GM19395 (cell line): ENCODE results near the gene WNT2B.

Experiments
- ATAC-seq: cut with Tn5 transposase; IDR thresholded peaks from one replicate; pipeline ENCODE4 v1.9.1; 2021; ENCODE audit warnings: mild to moderate bottlenecking, moderate library complexity; ENCODE audit not compliant: unreplicated experiment

The WNT2B gene

DNA sequence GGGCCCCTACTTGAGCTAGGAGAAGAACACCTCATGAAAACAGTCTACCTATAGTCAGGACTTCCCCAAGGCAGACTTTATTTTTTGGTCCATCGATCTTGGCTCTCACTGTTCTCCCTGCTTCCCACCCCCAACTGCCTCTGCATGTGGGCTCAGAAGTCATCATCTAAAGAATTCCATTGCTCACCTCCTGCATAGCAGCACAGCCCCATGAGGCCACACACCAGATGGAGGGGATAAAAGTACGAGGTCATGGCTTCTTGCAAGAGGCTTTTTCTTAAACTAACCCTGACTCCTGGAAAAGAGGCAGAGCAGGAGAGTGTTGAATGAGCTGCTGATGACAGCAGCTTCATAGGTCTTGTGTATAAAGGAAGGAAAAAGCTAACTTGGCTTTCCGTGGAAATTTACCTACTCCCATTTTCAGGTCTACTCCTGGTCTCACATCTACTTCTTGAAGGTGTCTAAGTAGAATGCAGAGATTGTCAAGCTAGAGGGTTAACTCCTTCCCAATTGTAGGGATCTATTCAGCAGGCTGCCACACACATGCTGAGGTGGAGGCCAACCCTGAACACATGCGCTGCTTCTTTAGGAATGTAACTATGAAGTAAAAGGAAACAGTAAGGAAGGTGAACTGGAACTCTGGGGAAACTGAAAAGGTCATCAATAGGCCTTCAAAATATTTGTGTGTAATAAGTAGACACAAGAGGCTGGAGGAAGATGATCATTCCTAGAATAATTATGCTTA is 18.7 kb downstream of the WNT2B start:
- no peak for ATAC-seq

DNA sequence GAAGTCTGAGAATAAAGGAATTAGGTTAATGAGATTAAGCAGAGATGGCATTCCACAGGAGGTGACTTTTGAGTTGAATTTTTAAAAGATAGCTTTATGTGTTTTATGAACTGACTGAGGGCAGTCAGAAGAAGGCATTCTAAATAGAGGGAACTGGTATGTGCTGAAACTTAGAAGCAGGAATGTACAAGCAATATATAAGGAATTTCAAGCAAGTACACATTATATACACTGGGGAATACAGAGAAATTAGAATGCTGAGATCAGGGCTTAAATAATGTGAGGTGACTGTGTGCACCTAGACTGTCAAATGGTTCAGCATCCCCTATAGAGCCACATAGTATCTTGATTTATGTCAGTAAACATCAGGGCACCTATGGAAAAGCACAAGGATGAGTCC is 19.3 kb downstream of the WNT2B start:
- no peak for ATAC-seq

DNA sequence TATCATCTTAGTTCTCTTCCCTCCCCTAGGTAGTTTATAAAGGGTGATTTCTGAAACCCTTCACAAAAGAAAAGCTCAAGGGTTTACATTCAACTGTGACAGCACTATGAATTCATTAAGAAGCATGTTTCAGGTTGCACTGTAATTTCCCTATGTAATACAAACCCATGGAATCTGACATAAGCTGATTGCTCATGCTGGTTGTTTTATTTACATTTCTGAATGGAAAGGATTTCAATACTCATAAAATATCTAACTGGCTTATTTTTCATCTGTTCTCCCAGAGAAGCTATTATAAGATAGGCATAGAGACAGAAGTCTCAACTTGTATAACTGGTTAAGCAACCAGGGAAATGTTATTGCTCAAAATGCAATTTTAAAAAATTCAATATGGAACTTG is 20.5 kb downstream of the WNT2B start:
- no peak for ATAC-seq

DNA sequence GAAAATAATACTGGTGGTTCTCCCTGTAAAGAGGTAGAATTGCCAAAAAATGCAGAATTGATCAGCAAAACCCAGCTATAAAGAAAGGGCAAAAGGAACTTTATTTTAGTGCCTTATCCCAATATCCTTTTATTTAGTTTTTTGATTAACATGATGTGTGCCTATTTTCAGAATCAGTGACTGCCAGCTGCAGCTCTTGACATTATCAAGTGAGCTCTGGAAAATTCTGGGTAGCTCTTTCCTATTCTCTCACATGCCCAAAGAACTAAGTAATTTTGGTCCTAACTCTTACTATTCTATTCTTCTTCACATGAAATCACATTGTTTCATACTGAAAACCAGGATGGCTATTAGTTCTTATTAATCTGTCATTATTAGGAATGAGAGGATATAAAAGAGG is 22.1 kb downstream of the WNT2B start:
- ATAC-seq = no peak

DNA sequence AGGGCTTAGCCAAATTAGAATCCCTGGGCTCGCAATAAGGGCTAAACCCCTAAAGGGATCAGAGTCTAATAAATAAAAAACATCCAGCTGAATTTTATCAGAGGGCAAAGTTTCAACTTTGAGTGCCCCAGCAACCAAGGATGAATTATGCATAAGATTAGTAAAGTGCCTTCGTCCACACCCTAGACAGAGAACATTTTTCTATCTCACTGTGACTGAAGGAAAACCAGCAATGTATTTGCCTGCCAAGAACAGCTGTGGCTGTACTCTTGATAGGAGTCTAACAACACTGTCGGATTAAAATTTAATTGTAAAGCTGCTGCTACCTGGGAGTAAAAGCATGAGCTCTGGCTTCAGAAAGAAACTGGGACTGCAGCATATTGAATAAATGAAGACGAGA is 23.3 kb downstream of the WNT2B start:
- no peak for ATAC-seq

DNA sequence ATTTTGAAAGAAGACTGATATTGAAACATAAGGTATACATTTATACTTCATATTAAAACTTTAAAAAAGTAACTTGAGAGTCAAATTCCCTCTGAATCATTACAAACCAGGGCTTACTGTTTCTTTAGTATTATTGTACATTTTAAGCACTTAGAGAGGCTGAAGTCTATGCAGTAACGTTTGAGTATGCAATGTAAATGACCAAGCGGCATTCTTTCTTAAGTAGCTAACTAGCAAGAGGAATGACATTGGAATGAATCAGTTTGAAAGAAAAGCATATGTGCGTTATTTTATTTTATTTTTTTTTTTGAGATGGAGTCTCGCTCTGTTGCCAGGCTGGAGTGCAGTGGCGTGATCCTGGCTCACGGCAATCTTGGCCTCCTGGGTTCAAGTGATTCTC is 24.3 kb downstream of the WNT2B start:
- ATAC-seq = no peak

DNA sequence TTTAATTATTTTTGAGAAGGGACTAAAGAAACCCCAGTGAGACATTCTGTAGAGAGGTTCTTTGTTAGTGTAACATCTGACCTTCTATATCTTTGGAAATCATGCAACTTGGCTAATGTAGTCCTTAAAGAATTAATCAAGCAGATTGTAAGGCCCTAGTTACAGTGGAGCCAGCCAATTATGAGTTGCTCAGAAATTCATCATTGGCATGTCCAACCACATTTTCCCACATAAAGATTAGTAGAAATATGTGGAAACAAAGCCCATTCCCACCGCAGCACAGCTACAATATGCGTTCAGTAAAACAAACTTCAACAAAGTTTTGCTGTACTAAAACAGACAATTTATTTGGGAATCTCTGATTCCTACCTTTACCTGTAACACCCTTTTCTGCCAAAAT is 27.8 kb downstream of the WNT2B start:
- ATAC-seq = no peak

DNA sequence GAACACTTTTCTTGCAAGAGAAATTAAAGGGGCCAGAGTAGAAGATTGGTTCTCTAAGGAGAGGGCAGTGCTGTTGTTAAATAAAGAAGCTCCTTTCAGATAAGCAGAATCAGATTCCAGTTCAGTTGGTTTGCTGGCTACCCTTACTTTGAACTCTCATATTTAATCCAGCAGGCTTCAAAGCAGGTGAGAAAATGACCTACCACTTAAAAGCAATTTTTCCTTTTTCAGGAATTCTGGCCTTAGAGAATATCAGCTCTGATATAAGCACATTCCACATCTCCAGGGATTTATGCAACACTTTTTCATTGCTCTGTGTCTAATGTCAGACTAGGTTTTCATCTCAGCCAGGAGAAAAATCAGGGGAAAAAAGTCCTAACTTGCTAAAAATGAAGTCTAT is 28.7 kb downstream of the WNT2B start:
- ATAC-seq = no peak

DNA sequence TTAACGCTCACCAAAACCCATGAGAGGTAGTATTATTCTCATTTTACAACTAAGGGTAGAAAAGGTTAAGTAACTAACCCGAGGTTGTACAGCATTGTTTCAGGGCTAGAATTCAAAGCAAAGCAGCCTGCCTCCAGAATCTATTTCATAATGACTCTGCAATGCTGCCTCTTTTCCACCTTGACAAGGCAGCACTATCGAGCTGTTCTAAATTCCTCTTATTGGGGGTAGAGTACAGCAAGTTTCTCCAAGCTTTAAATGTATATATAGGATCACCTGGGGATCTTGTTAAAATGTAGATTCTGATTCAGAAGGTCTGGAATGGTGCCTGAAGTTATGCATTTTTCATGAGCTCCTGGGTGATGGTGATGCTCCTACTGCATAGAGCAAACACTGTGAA is 30.1 kb downstream of the WNT2B start:
- no peak for ATAC-seq

DNA sequence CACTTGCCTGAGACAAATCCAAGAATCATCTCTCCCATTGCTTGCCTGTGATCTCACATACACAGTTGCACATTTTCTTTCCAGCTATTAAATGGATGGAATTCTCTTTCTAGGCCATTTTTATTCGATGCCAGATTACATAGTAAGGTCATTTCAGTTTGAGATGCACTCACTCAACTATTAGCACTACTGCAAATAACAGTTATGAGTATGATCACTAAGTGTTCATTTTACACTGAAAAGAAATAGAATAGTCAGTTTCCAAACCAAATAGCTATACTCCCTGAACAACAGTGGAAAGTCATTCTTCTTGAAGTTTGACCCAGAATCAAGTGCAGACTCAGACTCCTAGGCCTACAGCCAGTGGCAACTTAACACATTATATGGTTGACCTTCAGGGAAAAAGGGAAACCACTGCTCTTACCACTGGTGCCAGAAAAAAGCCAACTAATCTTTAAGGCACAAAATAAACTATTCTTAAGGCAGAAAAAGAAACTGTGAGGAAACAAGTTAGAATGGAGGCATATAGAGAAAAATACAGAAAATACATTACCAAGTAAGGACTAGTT is 31.5 kb downstream of the WNT2B start:
- ATAC-seq = no peak

DNA sequence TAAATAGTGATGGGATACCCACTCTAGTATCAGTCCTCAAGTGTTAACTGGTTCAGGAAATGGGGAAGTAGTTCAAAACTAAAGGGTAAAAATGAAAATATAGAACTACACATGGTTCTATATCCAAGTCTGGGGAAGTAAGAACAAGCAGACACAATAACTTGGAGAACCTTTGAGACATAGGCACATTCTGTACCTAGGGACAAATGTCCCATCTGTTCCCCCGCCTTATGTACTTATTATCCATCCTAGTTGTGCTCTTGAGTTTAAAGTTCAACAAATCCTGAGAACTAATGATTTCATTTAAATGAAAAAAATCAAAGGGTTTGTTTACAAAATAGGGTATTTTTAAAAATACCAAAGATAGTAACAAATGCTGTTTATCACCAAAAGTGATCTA is 32.5 kb downstream of the WNT2B start:
- ATAC-seq = no peak

DNA sequence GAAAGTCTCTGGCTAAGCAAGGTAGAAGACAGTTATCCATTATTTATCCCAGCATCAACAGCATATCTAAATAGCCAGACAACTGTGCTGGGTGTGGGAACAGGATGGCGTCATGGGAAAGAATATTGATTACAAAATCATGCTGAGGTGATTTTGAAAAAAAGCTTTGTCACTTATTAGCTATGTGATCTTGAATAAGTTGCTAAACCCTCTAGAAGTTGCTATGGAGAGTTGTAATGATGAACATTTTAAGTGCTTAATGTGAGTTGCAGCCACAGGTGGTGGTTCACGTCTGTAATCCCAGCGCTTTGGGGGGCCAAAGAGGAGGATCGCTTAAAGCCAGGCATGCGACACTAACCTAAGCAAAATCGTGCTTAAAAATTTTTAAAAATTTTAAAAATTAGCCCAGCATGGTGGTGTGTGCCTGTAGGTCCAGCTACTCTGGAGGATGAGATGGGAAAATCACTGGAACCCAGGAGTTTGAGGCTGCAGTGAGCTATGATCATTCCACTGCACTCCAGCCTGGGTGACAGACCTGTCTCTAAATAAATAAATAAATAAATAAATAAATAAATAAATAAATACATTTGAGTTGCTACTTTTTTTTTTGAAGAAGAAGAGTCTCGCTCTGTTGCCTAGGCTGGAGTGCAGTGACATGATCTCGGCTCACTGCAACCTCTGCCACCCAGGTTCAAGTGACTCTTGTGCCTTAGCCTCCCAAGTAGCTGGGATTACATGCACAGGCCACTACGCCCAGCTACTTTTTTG is 33.6 kb downstream of the WNT2B start:
- no peak for ATAC-seq

DNA sequence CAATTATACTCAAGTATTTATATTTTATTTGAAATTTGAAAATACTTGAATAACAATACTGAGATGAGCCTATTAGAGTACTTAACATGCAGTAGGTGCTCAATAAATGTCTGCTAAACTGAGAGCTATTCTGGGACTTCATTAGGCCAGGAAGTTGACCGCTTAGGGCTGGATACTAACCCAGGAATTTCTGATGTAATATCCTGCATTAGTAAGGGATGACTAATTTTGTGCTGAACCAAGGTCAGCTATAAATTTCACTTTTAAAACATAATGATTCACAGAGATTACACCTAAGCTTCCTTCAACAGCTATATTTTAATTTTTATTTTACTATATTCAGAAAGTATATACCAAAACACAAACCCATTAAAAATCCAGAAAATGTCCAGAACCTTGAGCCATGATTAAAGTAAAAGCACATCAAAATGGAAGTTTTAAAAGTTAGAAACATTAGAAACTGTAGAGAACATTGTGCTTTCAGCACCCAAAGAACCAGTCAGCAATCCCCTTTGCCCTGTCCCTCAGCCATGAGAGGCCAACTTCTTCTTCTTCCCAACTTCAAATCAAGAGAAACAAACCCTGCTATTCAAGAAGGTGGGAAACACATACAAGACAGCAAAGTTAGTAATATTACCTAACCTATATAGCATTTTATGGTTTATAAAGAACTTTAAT is 35.4 kb downstream of the WNT2B start:
- no peak for ATAC-seq

DNA sequence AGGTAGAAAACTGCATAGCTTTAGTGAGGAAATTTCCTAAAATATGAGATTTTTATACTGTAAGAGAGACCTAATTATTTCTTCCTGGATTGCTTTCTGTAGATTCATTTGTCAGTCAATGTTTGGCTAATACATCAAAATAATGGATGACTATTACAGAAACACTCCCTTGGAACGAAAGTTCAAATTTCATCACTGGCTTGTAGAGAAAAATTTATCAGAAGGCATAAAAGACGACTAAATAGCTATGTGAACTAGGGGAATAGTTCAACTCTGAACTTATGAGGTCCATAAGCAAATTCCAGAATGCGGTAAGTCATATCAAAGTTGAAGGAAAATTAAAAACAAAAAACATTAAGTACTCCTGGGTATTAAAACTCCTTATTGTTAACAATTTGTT is 36.0 kb downstream of the WNT2B start:
- ATAC-seq = no peak

DNA sequence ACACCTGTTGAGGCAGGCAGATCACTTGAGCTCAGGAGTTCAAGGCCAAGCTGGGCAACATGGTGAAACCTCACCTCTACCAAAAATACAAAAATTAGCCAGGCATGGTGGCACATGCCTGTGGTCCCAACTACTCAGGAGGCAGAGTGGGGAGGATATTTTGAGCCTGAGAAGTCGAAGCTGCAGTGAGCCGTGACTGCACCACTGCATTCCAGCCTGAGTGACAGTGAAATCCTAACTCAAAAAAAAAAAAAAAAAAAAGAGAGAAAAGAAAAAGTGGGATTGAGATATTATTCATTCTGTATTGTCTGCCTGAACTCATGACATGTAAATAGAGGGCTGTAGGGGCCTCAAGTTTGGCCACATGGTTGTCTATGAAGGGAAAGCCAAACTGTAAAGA is 37.3 kb downstream of the WNT2B start:
- no peak for ATAC-seq

DNA sequence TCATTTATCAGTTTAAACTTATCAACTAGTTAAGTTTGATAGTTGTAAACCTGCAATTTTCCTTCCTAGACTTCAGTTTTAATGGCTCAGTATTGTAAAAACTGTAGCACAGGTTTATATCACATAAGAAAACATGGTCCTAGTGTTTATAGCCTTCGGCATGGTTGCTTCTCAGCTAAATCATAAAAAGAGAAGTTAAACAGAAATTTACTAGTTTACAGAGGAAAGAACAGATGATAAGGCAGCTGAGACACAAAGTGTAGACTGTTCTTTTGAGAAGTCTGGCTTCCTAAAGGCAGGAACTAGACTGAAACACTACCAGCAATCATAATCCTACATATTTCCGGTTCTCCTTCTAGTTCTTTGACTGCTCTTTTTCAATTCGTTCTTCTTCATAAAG is 39.8 kb downstream of the WNT2B start:
- ATAC-seq = no peak

DNA sequence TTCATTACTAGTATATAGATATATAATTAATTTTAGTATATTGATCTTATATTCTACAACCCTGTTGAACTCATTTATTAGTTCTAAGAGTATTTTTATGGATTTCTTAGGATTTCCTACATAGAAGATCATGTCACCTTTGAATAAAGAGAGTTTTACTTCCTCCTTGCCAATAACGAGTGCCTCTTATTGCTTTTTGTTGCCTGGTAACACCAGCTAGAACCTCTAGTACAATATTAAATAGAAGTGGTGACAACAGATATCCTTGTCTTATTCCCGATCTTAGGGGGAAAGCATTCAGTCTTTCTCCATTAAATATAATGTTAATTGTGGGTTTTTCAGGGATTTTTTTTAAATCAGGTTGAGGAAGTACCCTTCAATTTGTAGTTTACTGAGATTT is 40.8 kb downstream of the WNT2B start:
- no peak for ATAC-seq

DNA sequence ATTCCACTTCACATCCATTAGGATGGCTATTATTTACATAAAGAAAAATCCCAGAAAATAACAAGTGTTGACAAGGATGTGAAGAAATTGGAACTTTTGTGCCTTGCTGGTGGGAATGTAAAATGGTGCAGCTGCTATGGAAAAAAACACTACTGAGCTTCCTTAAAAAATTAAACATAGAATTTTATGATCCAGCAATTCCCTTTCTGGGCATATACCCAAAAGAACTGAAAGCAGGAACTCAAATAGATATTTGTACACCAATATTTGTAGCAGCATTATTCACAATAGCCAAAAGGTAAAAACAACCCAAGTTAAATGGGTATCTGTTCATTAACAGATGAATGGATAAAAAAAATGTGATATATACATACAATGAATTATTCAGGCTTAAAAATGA is 45.6 kb downstream of the WNT2B start:
- ATAC-seq = no peak

DNA sequence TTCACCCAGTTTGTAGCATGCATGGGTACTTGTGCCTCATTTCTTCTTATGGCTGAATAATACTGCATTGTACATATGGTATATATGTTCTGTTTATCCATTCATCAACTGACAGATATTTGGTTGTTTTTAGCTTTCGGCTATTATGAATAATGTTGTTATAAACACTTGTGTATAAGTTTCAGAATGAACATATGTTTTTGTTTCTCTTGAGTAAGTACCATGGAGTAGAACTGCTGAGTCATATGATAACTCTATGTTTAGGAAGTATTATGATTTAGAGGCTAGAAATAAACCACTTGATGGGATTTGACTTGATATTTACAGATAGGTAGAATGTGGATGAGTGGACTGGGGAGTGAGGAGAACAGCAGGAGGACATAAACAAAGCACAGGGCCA is 48.6 kb downstream of the WNT2B start:
- ATAC-seq = no peak

DNA sequence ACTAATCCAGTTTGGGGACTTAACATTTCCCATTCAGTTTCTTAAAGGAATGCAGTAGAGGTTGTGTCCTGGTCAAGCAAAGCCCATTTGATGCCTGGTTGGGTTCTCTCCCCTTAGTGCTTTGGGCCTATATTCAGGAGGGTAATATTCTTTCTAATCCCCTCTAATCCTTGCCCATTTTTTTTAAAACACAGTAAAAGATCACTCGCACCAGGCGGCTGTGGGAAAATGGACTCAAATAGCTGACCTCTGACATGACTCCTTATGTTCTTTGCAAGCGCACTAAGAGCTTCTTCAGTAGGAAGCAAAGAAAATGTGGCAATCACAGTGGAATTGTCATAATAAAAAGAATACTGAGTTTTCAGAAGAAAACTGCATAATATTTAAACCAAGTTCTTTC is 49.9 kb downstream of the WNT2B start:
- no peak for ATAC-seq

DNA sequence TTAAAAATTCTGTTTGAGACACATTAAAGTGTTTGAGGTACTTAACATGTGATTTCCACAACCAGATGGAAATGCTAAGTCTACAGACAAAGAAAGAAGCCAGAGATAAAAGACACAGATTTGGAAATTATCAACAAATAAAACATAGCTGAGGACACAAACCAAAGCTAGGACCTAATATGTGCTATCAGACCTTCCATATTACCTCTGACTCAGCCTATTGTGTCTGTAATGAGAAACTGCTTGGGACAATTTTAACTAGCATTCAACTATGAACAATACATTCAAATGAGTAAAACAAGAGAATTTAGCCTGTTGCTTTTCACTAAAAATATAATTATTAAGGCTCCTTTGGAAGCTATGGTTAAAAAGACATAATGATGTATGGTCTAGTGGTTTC is 54.6 kb downstream of the WNT2B start:
- ATAC-seq = no peak

DNA sequence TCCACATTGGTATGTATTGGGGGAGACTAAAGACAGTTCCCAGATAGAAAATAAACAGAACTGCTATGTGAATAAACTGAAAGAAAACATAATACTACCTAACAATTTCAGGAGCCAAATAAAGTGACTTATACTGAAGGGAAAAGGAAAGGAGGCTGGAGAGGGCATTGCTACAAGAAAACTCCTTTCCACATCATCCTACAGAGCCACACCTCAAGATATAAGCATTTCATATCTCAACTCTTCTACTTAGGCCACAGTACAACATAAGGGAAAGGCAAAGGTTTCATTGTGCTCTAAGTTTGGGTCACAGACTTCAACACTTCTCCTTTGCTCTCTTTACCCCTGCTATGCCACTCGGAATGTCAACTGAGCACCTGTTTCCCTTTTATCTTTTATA is 55.3 kb downstream of the WNT2B start:
- ATAC-seq = no peak
